ENCODE results near the gene CNOT10. TPM values are rescaled to one million over a fixed set of nuclear protein-coding genes. Genes with fewer than 3 reads are reported as not detected.
"Not testable (repeated sequence)": the region's sequence is repeated elsewhere in the genome, so short reads cannot be mapped to it uniquely, and the experiment has no call there.

CNOT10 gene
- total and polyA plus RNA-seq, 4 donors = 10.0 to 38.3 (median 29.0) TPM

GRCh38 chr3:32719931-32720330 is 34.9 kb downstream of the CNOT10 start:
- H3K9me3 ChIP-seq (ENCODE audit: control insufficient read depth, low read length) = no peaks in the 10 kb centered on the region
- no peak for ATAC-seq (ENCODE audit: low FRiP score)
- H3K27me3 ChIP-seq (ENCODE audit: control insufficient read depth in 1 of 2, insufficient read depth in 2 of 2, low read length in 1 of 2) = no peaks in the 10 kb centered on the region
- intact Hi-C loops (cut with DNase I) = no loop called here
- no peak overlapping the region for H3K4me3 ChIP-seq (ENCODE audit: low read length in 2 of 2)
- 94 to 96% methylated on average over 5 of the region's 5 CpGs for WGBS, 2 donors
- DNase-seq = no peak
- no peak overlapping the region for H3K27ac ChIP-seq (ENCODE audit: low read depth in 1 of 2, low read length in 2 of 2)
- peaks cover 0 to 3% of the 10 kb centered on the region in 2 donors for H3K36me3 ChIP-seq (ENCODE audit: control insufficient read depth in 1 of 2, insufficient read depth in 2 of 2, low read length in 1 of 2)
- no peaks in the 10 kb centered on the region for H3K4me1 ChIP-seq (ENCODE audit: control insufficient read depth in 1 of 2, insufficient read depth in 2 of 2, low read length in 2 of 2)

DNA sequence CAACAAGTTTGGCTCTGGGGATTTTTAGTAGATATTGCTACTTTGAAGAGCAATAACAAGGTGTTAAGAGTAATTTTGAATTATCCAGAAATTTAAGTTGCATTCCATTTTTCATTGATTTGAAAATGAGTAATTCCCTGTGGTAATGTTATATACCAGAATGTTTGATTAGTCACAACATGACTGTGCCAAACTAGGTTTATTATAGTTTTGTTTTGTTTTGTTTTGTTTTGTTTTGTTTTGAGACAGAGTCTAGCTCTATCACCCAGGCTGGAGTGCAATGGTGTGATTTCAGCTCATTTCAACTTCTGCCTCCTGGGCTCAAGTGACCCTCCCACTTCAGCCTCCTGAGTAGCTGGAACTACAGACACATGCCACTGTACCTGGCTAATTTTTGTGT is 40.7 kb downstream of the CNOT10 start:
- H3K9me3 ChIP-seq (ENCODE audit: control insufficient read depth, low read length) = no peaks in the 10 kb centered on the region
- no peak overlapping the region for H3K4me3 ChIP-seq (ENCODE audit: low read length in 2 of 2)
- no peaks in the 10 kb centered on the region for H3K27me3 ChIP-seq (ENCODE audit: control insufficient read depth in 1 of 2, insufficient read depth in 2 of 2, low read length in 1 of 2)
- no peak for ATAC-seq (ENCODE audit: low FRiP score)
- no peak overlapping the region for H3K27ac ChIP-seq (ENCODE audit: low read depth in 1 of 2, low read length in 2 of 2)
- DNase-seq = no peak
- intact Hi-C loops (cut with DNase I) = no loop called here
- peaks cover 0 to 7% of the 10 kb centered on the region in 2 donors for H3K36me3 ChIP-seq (ENCODE audit: control insufficient read depth in 1 of 2, insufficient read depth in 2 of 2, low read length in 1 of 2)
- H3K4me1 ChIP-seq (ENCODE audit: control insufficient read depth in 1 of 2, insufficient read depth in 2 of 2, low read length in 2 of 2) = no peaks in the 10 kb centered on the region

- ATAC-seq (ENCODE audit: low FRiP score) (no peak), DNase-seq (no peak)
- H3K27me3 ChIP-seq (ENCODE audit: control insufficient read depth in 1 of 2, insufficient read depth in 2 of 2, low read length in 1 of 2) = no peaks in the 10 kb centered on the region
- intact Hi-C loops (cut with DNase I) = loop anchor here in 1 of 2 donors (10.0 kb wide), 1 partner anchor 201 kb away; no protein-coding TSS in a partner anchor
- no peaks in the 10 kb centered on the region for H3K4me1 ChIP-seq (ENCODE audit: control insufficient read depth in 1 of 2, insufficient read depth in 2 of 2, low read length in 2 of 2)
- no peak overlapping the region for H3K4me3 ChIP-seq (ENCODE audit: low read length in 2 of 2)
- no peak overlapping the region for H3K27ac ChIP-seq (ENCODE audit: low read depth in 1 of 2, low read length in 2 of 2)
- no peaks in the 10 kb centered on the region for H3K9me3 ChIP-seq (ENCODE audit: control insufficient read depth, low read length)
- peaks cover 0 to 5% of the 10 kb centered on the region in 2 donors for H3K36me3 ChIP-seq (ENCODE audit: control insufficient read depth in 1 of 2, insufficient read depth in 2 of 2, low read length in 1 of 2)
Measured at GRCh38 chr3:32733631-32734229, 48.7 kb downstream of the CNOT10 start.

GRCh38 chr3:32734756-32735155 is 49.8 kb downstream of the CNOT10 start:
- Histone ChIP-seq H3K4me3 (ENCODE audit: low read length in 2 of 2) (no peak overlapping the region), H3K27ac (ENCODE audit: low read depth in 1 of 2, low read length in 2 of 2) (no peak overlapping the region), H3K36me3 (ENCODE audit: control insufficient read depth in 1 of 2, insufficient read depth in 2 of 2, low read length in 1 of 2) (peaks cover 0 to 2% of the 10 kb centered on the region in 2 donors), H3K4me1 (ENCODE audit: control insufficient read depth in 1 of 2, insufficient read depth in 2 of 2, low read length in 2 of 2) (no peaks in the 10 kb centered on the region), H3K9me3 (ENCODE audit: control insufficient read depth, low read length) (no peaks in the 10 kb centered on the region), H3K27me3 (ENCODE audit: control insufficient read depth in 1 of 2, insufficient read depth in 2 of 2, low read length in 1 of 2) (no peaks in the 10 kb centered on the region)
- intact Hi-C loops (cut with DNase I) = loop anchor here in 1 of 2 donors (10.0 kb wide), 1 partner anchor 200 kb away; no protein-coding TSS in a partner anchor
- ATAC-seq (ENCODE audit: low FRiP score) (no peak), DNase-seq (no peak)
- 96 to 98% methylated on average over 3 of the region's 3 CpGs for WGBS, 2 donors

DNA sequence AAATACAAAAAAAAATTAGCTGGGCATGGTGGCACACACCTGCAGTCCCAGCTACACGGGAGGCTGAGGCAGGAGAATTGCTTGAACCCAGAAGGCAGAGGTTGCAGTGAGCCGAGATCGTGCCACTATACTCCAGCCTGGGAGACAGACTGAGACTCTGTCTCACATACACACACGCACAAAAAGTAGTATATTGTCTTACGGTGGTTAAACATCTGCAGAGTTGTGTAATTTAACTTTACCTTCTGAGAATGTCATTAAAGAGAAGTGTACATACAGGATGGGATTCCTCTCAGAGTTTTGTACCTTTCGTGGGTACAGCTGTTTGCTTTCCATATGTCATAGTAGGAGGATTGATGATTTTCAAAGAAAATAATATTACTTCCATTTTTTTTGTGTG is 58.5 kb downstream of the CNOT10 start:
- not testable (repeated sequence) for DNase-seq; H3K4me3 ChIP-seq (ENCODE audit: low read length in 2 of 2); H3K36me3 ChIP-seq (ENCODE audit: control insufficient read depth in 1 of 2, insufficient read depth in 2 of 2, low read length in 1 of 2)

DNA sequence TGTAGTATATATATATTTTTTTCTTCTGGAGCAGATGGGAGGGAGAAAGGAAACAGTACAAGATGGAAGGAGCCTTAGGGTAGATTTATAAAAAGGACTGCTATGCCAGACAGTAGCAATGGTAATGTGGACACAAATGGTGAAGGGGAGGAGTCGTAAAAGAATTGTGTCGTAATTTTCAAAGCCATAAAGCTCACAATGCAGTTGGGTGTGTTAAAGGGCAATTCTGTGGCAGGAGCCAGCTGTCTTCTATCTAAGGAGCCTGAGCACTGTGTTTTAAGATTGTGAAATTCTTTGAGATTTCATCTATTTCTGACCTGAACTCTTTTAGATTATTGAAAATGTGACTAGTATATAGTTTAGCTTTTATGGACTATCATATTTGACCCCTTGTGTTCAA is 58.9 kb downstream of the CNOT10 start:
- no peaks in the 10 kb centered on the region for H3K9me3 ChIP-seq (ENCODE audit: control insufficient read depth, low read length)
- no peak overlapping the region for H3K4me3 ChIP-seq (ENCODE audit: low read length in 2 of 2)
- H3K4me1 ChIP-seq (ENCODE audit: control insufficient read depth in 1 of 2, insufficient read depth in 2 of 2, low read length in 2 of 2) = no peaks in the 10 kb centered on the region
- DNase-seq (no peak), ATAC-seq (ENCODE audit: low FRiP score) (no peak)
- H3K27ac ChIP-seq (ENCODE audit: low read depth in 1 of 2, low read length in 2 of 2) = no peak overlapping the region
- H3K27me3 ChIP-seq (ENCODE audit: control insufficient read depth in 1 of 2, insufficient read depth in 2 of 2, low read length in 1 of 2) = no peaks in the 10 kb centered on the region
- 78 to 79% methylated on average over 2 of the region's 2 CpGs for WGBS, 2 donors
- intact Hi-C loops (cut with DNase I) = no loop called here
- no peaks in the 10 kb centered on the region for H3K36me3 ChIP-seq (ENCODE audit: control insufficient read depth in 1 of 2, insufficient read depth in 2 of 2, low read length in 1 of 2)

More for the DNA sequence above, 58.5 kb downstream of the CNOT10 start:
- H3K9me3 ChIP-seq (ENCODE audit: control insufficient read depth, low read length); H3K27me3 ChIP-seq (ENCODE audit: control insufficient read depth in 1 of 2, insufficient read depth in 2 of 2, low read length in 1 of 2); H3K27ac ChIP-seq (ENCODE audit: low read depth in 1 of 2, low read length in 2 of 2); intact Hi-C loops (cut with DNase I); ATAC-seq (ENCODE audit: low FRiP score); H3K4me1 ChIP-seq (ENCODE audit: control insufficient read depth in 1 of 2, insufficient read depth in 2 of 2, low read length in 2 of 2): not testable (repeated sequence)
- WGBS, 2 donors = 94 to 96% methylated on average over 6 of the region's 6 CpGs

DNA sequence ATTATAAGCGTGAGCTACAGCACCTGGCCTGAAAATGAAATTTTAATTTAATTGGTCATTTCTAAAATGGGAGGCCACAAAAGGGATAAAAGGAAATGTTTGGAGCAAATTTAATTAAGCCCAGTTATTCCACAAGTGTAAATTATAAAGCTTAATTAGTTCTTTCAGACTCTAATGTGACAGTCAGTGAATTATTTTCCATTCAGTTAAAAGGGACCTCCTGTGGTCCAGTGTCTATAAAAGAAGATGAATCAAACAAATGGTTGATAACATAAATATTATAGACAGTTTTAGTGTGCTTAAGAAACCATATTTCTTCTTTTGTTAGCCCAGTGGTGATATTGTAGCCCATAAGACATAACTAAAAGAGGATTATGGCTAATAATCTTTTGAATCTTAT is 66.4 kb downstream of the CNOT10 start:
- Histone ChIP-seq H3K9me3 (ENCODE audit: control insufficient read depth, low read length) (no peaks in the 10 kb centered on the region), H3K27me3 (ENCODE audit: control insufficient read depth in 1 of 2, insufficient read depth in 2 of 2, low read length in 1 of 2) (no peaks in the 10 kb centered on the region), H3K4me3 (ENCODE audit: low read length in 2 of 2) (no peak overlapping the region), H3K4me1 (ENCODE audit: control insufficient read depth in 1 of 2, insufficient read depth in 2 of 2, low read length in 2 of 2) (no peaks in the 10 kb centered on the region), H3K36me3 (ENCODE audit: control insufficient read depth in 1 of 2, insufficient read depth in 2 of 2, low read length in 1 of 2) (no peaks in the 10 kb centered on the region), H3K27ac (ENCODE audit: low read depth in 1 of 2, low read length in 2 of 2) (no peak overlapping the region)
- 93 to 97% methylated on average over 1 of the region's 1 CpG for WGBS, 2 donors
- intact Hi-C loops (cut with DNase I) = no loop called here
- ATAC-seq (ENCODE audit: low FRiP score) (no peak), DNase-seq (no peak)

- Histone ChIP-seq H3K4me3 (ENCODE audit: low read length in 2 of 2) (no peak overlapping the region), H3K27me3 (ENCODE audit: control insufficient read depth in 1 of 2, insufficient read depth in 2 of 2, low read length in 1 of 2) (no peaks in the 10 kb centered on the region), H3K27ac (ENCODE audit: low read depth in 1 of 2, low read length in 2 of 2) (no peak overlapping the region), H3K9me3 (ENCODE audit: control insufficient read depth, low read length) (no peaks in the 10 kb centered on the region), H3K36me3 (ENCODE audit: control insufficient read depth in 1 of 2, insufficient read depth in 2 of 2, low read length in 1 of 2) (peaks cover 0 to 2% of the 10 kb centered on the region in 2 donors), H3K4me1 (ENCODE audit: control insufficient read depth in 1 of 2, insufficient read depth in 2 of 2, low read length in 2 of 2) (no peaks in the 10 kb centered on the region)
- 77 to 78% methylated on average over 3 of the region's 3 CpGs for WGBS, 2 donors
- intact Hi-C loops (cut with DNase I) = no loop called here
- ATAC-seq (ENCODE audit: low FRiP score) (no peak), DNase-seq (no peak)
Measured at GRCh38 chr3:32755761-32756160, 70.8 kb downstream of the CNOT10 start.

DNA sequence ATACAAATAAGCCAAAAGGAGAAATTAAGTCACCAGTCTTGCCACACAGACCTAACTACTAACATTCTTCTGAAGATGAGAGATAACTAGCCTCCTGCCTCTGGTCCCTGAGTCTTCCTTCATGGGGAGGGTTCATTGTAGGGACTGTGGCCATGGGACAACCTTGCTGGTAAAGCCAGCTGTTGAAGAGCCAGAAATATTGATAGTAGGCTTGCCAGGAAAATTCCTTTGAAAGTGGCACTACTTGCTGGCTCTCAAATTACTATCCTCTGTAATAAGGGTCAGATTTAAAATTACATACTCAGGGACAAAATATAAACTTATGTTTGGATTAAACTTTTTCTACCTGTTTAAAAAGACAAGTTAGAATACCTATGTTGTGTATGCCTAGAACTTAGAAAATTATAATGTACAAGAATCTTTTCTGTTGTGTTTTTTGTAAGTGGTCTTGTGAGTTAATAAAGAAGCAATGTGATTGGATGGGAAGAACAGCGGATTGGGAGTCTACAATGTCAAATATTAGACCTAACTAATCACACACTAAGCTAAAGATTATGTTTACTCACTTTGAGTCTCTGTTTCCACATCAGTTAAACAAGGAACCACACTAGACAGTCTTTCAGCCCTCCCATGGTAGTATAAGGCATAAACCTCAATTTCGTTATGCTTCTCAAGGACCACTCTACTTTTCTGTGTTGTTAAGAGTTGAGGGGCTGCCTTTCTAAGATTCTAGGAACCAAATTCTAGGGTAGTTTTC is 72.8 kb downstream of the CNOT10 start:
- no peak overlapping the region for H3K27ac ChIP-seq (ENCODE audit: low read depth in 1 of 2, low read length in 2 of 2)
- DNase-seq = no peak
- WGBS, 2 donors = 84 to 92% methylated on average over 2 of the region's 2 CpGs
- H3K27me3 ChIP-seq (ENCODE audit: control insufficient read depth in 1 of 2, insufficient read depth in 2 of 2, low read length in 1 of 2) = no peaks in the 10 kb centered on the region
- no peak overlapping the region for H3K4me3 ChIP-seq (ENCODE audit: low read length in 2 of 2)
- intact Hi-C loops (cut with DNase I) = no loop called here
- no peaks in the 10 kb centered on the region for H3K9me3 ChIP-seq (ENCODE audit: control insufficient read depth, low read length)
- H3K4me1 ChIP-seq (ENCODE audit: control insufficient read depth in 1 of 2, insufficient read depth in 2 of 2, low read length in 2 of 2) = no peaks in the 10 kb centered on the region
- ATAC-seq (ENCODE audit: low FRiP score) = no peak
- peaks cover 0 to 4% of the 10 kb centered on the region in 2 donors for H3K36me3 ChIP-seq (ENCODE audit: control insufficient read depth in 1 of 2, insufficient read depth in 2 of 2, low read length in 1 of 2)
